ENCODE results near the gene TSPYL6. TPM values are rescaled to one million over a fixed set of nuclear protein-coding genes. Genes with fewer than 3 reads are reported as not detected.

TSPYL6 gene
- polyA plus RNA-seq, 2 of the 4 experiments (the other 2 are of a cell fraction) = not detected

GRCh38 chr2:54212456-54212855 is 43.6 kb downstream of the TSPYL6 start:
- Histone ChIP-seq H3K27ac (no peak overlapping the region), H3K4me2 (no peak overlapping the region), H3K9me3 (peaks cover 5% of the 10 kb centered on the region; the same call in 1 of the 3 replicates), H3K4me1 (peaks cover 12% of the 10 kb centered on the region; the same call in 2 of the 3 replicates), H3K4me3 (no peak overlapping the region)
- WGBS (ENCODE audit: missing lambda C conversion rate) = 53% methylated on average over 1 of the region's 1 CpG
- TF ChIP-seq CTCF (IDR thresholded peaks at IDR 0.05) (no peak), HES2 (IDR thresholded peaks at IDR 0.05) (no peak), ATOH8 (CRISPR knock-in tag; IDR thresholded peaks at IDR 0.05; ENCODE audit: low read depth) (no peak), HOXB5 (CRISPR knock-in tag; IDR thresholded peaks at IDR 0.05) (no peak), MAX (IDR thresholded peaks at IDR 0.05) (no peak), NR3C1 (IDR thresholded peaks at IDR 0.05) (no peak), EHMT2 (IDR thresholded peaks at IDR 0.05; ENCODE audit: low read depth) (no peak), KDM5A (IDR thresholded peaks at IDR 0.05) (no peak), CEBPB (IDR thresholded peaks at IDR 0.05) (no peak), HOXA7 (CRISPR knock-in tag; IDR thresholded peaks at IDR 0.05) (no peak), FOSL2 (IDR thresholded peaks at IDR 0.05) (no peak), FOSL2 (CRISPR knock-in tag; IDR thresholded peaks at IDR 0.05) (no peak), HMGXB4 (CRISPR knock-in tag; IDR thresholded peaks at IDR 0.05; ENCODE audit: borderline replicate concordance) (no peak), KDM1A (IDR thresholded peaks at IDR 0.05; ENCODE audit: low read depth) (no peak), RARB (CRISPR knock-in tag; IDR thresholded peaks at IDR 0.05) (no peak), GATA3 (IDR thresholded peaks at IDR 0.05; ENCODE audit: borderline replicate concordance) (no peak), ZC3H11A (IDR thresholded peaks at IDR 0.05) (no peak), CHD2 (IDR thresholded peaks at IDR 0.05; ENCODE audit: low read length, partially characterized antibody) (no peak)
- FAIRE-seq (no peak), ATAC-seq (peak in 1 of 2 experiments; percentile 39; a peak in 1 of 6 replicates), DNase-seq (ENCODE audit: low read depth in 1 of 2, low spot score in 1 of 2) (no peak)
- ChIA-PET POLR2A (interaction anchor here (0.7 kb wide), 1 partner anchor 118 kb away, joined by 3 read pairs; no protein-coding TSS in a partner anchor), CTCF (interaction anchor here (0.7 to 1.5 kb wide), 3 partner anchors 18 to 492 kb away, joined by 3 to 7 read pairs (median 3); no protein-coding TSS in a partner anchor)

- H3K4me2 ChIP-seq = no peak overlapping the region
- no peak for FAIRE-seq
Observed at GRCh38 chr2:54209379-54209778, 46.6 kb downstream of the TSPYL6 start.

More at GRCh38 chr2:54209379-54209778, 46.6 kb downstream of the TSPYL6 start:
- WGBS (ENCODE audit: missing lambda C conversion rate) = 91% methylated on average over 3 of the region's 3 CpGs
- no peak for TF ChIP-seq EP300 (IDR thresholded peaks at IDR 0.05)
- no peak for TF ChIP-seq POLR2A (IDR thresholded peaks at IDR 0.05; ENCODE audit: low read length)
- TF ChIP-seq ZFP36 (IDR thresholded peaks at IDR 0.05; ENCODE audit: borderline replicate concordance, partially characterized antibody) = no peak
- no peak for TF ChIP-seq ZC3H11A (IDR thresholded peaks at IDR 0.05)
- no peak for TF ChIP-seq TP53 (CRISPR knock-in tag; IDR thresholded peaks at IDR 0.05)
- TF ChIP-seq CTCF (IDR thresholded peaks at IDR 0.05) = no peak
- TF ChIP-seq GATA3 (IDR thresholded peaks at IDR 0.05; ENCODE audit: borderline replicate concordance) = no peak
- TF ChIP-seq ELK1 (IDR thresholded peaks at IDR 0.05; ENCODE audit: low read depth, low read length) = no peak
- TF ChIP-seq SREBF2 (IDR thresholded peaks at IDR 0.05) = no peak
- TF ChIP-seq CBX8 (IDR thresholded peaks at IDR 0.05) = no peak
- TF ChIP-seq E2F6 (IDR thresholded peaks at IDR 0.05; ENCODE audit: borderline replicate concordance, low read depth) = no peak
- TF ChIP-seq FOSL2 (IDR thresholded peaks at IDR 0.05) = no peak
- TF ChIP-seq FOSL2 (CRISPR knock-in tag; IDR thresholded peaks at IDR 0.05) = no peak
- no peak for TF ChIP-seq NFE2L2 (conservative IDR thresholded peaks at IDR 0.05; ENCODE audit: low read length)
- Histone ChIP-seq H3K4me1 (peaks cover 12% of the 10 kb centered on the region; the same call in 2 of the 3 replicates), H3K4me3 (no peak overlapping the region), H3K27ac (no peak overlapping the region), H3K9me3 (no peaks in the 10 kb centered on the region)
- ATAC-seq = no peak
- ChIA-PET CTCF (interaction anchor here (0.6 to 0.7 kb wide), 3 partner anchors 13 to 1978 kb away, joined by 3 read pairs; no protein-coding TSS in a partner anchor), POLR2A (no interaction called here)
- no peak for DNase-seq (ENCODE audit: low read depth in 1 of 2, low spot score in 1 of 2)

Data from A549 (cell line).